ENCODE results near the gene BAD. TPM values are rescaled to one million over a fixed set of nuclear protein-coding genes. Genes with fewer than 3 reads are reported as not detected.
A peak's percentile ranks its signal among the peaks of the same experiment; 100 is the strongest.

The BAD gene
- total and polyA plus RNA-seq, 10 of the 15 experiments (the other 5 are each of a cell fraction or from before 2014, with no cell fraction given), result 1.5 to 67.2 (median 39.6) TPM

DNA sequence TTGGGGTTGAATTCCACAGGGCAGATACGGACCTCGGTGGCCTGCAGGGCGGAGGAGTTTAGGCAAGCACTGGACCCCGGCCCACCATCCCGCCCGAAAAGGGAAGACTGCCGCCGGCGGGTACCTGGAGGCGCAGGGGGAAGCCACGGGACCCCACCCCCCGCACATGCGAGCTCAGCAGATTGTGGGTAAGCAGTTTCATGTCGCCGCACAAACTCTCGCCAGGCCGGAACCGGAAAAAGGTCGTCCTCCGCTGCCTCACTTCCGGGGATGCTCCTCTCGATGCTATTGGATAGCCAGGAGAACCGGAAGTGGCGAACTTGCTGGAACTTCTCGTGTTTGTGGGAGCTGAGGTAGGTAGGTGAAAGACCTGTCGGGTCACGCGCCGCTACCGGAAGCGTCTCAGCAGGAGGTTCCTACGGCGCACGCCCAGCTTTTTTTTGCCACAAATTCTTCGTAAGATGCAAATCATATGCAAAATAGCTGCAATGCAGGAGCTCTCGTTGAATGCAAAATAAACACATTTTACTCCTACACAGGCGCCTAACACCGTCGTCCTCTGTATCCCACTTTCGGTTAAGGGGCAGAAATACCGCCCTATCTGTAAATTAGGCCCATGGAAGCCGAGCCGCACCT lies 33.0 kb upstream of the BAD start, which contains the start of gene TRMT112 (continued):
- TF ChIP-seq, protein P1, sequence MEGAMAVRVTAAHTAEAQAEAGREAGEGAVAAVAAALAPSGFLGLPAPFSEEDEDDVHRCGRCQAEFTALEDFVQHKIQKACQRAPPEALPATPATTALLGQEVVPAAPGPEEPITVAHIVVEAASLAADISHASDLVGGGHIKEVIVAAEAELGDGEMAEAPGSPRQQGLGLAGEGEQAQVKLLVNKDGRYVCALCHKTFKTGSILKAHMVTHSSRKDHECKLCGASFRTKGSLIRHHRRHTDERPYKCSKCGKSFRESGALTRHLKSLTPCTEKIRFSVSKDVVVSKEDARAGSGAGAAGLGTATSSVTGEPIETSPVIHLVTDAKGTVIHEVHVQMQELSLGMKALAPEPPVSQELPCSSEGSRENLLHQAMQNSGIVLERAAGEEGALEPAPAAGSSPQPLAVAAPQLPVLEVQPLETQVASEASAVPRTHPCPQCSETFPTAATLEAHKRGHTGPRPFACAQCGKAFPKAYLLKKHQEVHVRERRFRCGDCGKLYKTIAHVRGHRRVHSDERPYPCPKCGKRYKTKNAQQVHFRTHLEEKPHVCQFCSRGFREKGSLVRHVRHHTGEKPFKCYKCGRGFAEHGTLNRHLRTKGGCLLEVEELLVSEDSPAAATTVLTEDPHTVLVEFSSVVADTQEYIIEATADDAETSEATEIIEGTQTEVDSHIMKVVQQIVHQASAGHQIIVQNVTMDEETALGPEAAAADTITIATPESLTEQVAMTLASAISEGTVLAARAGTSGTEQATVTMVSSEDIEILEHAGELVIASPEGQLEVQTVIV (IDR thresholded peaks at IDR 0.05; ENCODE audit: borderline replicate concordance, partially characterized antibody), result peak; percentile 78
- TF ChIP-seq SMAD1 (IDR thresholded peaks at IDR 0.05; ENCODE audit: low read depth, partially characterized antibody) (peak; percentile 73), SREBF2 (IDR thresholded peaks at IDR 0.05; ENCODE audit: low read length) (peak; percentile 70), NFXL1 (IDR thresholded peaks at IDR 0.05; ENCODE audit: borderline replicate concordance) (no peak), SIX5 (IDR thresholded peaks at IDR 0.05; ENCODE audit: low read depth, low read length, severe bottlenecking) (peak; percentile 25), ZNF384 (IDR thresholded peaks at IDR 0.05; ENCODE audit: borderline replicate concordance, low read depth, low read length) (peak; percentile 81), ZNF207 (IDR thresholded peaks at IDR 0.05; ENCODE audit: borderline replicate concordance) (no peak)
- TF ChIP-seq, protein P2, sequence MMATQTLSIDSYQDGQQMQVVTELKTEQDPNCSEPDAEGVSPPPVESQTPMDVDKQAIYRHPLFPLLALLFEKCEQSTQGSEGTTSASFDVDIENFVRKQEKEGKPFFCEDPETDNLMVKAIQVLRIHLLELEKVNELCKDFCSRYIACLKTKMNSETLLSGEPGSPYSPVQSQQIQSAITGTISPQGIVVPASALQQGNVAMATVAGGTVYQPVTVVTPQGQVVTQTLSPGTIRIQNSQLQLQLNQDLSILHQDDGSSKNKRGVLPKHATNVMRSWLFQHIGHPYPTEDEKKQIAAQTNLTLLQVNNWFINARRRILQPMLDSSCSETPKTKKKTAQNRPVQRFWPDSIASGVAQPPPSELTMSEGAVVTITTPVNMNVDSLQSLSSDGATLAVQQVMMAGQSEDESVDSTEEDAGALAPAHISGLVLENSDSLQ (IDR thresholded peaks at IDR 0.05), result peak; percentile 69; the same call in 1 of the 2 replicates
